Hippocampal formation (tissue), 2 donors: Measurements from ENCODE around the gene SLC5A10.
"Not testable (repeated sequence)": the region's sequence is repeated elsewhere in the genome, so short reads cannot be mapped to it uniquely, and the experiment has no call there.

ENCODE experiments used
- DNase-seq, 2 donors: peaks; one replicate each; lab custom pipeline; 2025; lab: John Stamatoyannopoulos, UW

Gene SLC5A10

GRCh38 chr17:18947866-18948265, 4.1 kb upstream of the SLC5A10 start:
- DNase-seq = no peak

DNA sequence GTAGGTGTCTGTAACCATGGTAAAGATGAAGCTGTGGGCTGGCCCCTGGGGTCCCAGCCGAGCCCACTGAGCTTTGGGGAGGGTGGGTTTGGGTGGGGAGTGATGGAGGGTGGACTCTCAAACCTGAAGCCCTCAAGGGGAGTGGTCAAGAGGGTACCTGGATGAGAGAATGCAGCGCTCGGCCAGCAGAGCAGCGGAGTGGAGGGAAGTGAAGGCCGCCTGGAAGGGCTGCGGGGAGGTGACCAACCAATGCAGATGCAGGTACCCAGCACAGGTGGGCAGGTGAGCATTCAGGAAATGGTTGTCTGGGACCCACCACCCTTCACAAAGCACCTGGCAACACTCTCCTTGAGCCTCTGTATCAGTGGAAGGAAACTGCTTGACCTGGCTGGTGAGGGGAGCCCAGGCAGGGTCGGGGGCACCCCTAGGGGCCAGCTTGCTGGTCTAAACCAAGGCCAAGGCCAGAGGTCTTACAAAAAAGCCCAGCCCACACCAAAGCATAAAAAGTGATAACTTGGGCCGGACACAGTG, 3.4 kb upstream of the SLC5A10 start:
- DNase-seq = no peak

DNA sequence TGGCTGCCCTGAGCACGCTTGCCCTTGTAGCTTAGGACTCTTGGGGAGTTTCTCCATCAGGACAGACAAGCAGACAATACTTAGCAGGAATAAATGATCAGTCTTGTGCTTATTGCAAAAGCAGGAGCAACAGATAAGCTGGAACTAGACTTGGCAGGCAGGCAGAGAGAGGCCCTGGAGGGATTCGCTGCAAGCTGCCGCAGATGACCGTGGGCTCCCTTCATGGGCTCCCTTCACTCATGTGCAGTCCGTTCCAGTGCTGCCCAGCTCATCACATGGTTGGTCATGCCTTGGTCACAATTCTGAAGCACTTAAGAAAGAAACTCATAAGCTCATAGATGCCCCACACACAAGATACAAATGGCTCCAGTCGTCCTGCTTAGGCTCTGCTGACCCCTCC, 2.4 kb upstream of the SLC5A10 start:
- DNase-seq = no peak

DNA sequence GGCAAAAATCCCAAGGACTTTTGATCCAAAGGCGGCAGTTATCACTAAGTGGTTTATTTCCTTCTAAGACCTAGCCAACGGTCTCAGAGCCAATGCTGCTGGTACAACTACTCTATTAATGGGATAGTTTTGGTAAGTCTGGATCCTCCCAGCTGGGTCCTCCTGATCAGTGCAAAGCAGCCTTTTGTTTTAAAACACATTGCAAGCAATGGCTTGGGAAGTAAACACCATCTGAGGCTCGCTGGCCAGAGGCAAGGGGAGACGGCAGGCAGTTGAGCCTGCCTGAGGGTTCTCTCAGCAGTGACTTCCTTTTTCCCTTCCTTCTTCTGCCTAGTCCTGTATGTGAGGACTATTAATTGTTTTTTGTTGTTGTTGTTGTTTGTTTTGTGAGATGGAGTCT, 1.6 kb upstream of the SLC5A10 start:
- DNase-seq = no peak

- no peak for DNase-seq
Observed at GRCh38 chr17:18950944-18951905, 740 bp upstream of the SLC5A10 start.

DNA sequence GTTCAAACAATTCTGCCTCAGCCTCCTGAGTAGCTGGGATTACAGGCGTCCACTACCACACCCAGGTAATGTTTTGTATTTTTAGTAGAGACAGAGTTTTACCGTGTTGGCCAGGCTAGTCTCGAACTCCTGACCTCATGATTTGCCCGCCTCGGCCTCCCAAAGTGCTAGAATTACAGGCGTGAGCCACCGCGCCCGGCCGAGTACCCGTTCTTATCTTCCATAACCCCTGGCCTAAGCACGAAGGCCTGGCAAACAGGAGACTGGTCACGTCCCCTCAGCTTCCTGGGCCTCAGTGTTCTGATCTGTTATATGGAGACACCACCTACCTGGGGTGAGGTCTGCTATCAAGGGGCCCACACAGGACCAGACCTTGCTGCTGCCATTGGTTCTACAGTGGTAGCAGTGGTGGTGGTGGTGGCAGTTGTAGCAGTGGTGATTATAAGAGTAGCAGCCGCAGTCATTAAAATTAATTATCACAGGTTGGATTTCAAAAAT, 1.3 kb downstream of the SLC5A10 start:
- DNase-seq = no peak

DNA sequence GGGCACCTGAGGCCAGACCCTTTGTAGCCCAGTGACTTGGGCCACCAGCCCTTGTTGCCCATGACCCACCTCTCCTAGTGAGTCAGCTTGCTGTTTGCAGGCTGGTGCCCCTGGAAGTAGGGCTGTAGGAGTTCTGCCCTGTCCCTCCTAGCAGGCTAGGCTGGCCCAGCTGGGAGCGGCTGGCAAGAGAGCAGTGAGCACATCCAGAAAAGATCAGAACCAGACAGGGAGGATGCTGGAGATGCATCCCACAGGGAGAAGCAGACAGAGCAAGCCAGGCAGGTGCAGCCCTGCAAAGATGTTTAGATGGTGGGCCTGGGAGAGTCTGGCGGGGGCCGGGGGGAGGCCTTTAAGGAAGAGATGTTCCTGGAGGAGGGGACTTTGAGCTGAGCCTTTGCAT, 2.4 kb downstream of the SLC5A10 start:
- no peak for DNase-seq

GRCh38 chr17:18955009-18955408, 3.0 kb downstream of the SLC5A10 start:
- no peak for DNase-seq

GRCh38 chr17:18956021-18956420, 4.1 kb downstream of the SLC5A10 start:
- not testable (repeated sequence) for DNase-seq

DNA sequence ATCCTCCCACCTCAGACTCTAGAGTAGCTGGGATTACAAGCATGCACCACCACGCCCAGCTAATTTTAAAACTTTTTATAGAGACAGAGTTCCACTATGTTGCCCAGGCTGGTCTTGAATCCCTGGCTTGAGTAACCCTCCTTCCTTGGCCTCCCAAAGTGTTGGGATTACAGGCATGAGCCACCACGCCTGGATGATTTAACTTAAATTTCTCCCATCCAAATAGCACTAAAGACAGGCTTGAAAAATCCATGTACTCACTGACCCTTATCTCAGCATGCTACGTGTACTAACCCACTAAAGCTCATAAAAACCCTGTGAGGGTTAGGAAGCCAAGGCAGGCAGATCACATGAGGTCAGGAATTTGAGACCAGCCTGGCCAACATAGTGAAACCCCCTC, 4.6 kb downstream of the SLC5A10 start:
- no peak for DNase-seq

DNA sequence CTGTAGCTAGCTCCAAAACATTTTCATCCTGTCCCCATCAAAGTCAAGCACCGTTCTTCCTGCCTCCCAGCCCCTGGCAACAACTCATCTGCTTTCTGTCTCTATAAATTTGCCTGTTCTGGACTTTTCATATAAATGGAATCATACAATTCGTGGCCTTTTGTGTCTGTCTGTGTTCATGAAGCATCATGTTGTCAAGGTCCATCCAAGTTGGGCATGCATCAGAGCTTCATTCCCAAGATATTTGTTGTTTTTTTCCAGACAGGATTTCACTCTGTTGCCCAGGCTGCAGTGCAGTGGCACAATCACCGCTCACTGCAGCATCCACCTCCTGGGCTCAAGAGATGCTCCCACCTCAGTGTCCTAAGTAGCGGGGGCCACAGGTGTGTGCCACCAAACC, 5.9 kb downstream of the SLC5A10 start:
- DNase-seq = no peak

- no peak for DNase-seq
Observed at GRCh38 chr17:18958611-18959010, 6.6 kb downstream of the SLC5A10 start.

- DNase-seq = no peak
Observed at GRCh38 chr17:18959071-18959844, 7.3 kb downstream of the SLC5A10 start.

DNA sequence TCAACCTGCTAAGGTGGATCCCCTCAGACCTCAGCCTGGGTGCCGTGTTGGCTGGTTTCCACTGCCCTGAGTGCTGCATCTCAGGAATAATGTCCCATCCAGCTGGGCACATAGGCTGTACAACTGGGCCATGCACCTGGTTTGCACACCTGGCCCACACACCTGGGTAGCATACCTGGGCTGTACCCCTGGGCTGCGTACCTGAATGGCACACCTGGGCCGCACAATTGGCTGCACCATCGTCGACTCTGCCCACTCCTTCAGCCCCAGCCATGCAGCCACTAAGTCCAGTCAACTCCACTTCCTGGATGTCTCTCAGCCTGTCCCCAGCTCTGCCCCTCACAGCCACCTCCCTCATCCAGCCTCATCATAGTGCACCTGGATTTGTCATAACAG, 7.9 kb downstream of the SLC5A10 start:
- no peak for DNase-seq

DNA sequence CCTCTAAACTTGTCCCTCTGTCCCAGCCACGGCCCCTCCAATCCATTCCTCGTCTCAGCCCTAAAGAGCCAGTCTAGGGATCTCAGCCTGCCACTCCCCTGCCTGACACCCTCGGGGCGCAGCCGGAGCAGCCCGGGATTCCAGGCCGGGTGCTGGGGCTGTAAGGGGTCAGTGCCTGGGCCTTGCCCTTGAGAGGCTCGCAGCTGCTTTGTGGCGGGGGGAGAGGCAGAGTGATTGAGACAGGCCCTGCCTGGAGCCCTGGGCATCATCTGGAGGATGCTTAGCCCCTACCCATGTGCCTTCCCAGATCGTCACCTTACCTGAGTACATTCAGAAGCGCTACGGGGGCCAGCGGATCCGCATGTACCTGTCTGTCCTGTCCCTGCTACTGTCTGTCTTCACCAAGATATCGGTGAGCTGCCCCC, 8.3 kb downstream of the SLC5A10 start:
- no peak for DNase-seq

- peak in 1 of 2 donors; percentile 48 for DNase-seq
Observed at GRCh38 chr17:18960803-18961511, 9.0 kb downstream of the SLC5A10 start.

DNA sequence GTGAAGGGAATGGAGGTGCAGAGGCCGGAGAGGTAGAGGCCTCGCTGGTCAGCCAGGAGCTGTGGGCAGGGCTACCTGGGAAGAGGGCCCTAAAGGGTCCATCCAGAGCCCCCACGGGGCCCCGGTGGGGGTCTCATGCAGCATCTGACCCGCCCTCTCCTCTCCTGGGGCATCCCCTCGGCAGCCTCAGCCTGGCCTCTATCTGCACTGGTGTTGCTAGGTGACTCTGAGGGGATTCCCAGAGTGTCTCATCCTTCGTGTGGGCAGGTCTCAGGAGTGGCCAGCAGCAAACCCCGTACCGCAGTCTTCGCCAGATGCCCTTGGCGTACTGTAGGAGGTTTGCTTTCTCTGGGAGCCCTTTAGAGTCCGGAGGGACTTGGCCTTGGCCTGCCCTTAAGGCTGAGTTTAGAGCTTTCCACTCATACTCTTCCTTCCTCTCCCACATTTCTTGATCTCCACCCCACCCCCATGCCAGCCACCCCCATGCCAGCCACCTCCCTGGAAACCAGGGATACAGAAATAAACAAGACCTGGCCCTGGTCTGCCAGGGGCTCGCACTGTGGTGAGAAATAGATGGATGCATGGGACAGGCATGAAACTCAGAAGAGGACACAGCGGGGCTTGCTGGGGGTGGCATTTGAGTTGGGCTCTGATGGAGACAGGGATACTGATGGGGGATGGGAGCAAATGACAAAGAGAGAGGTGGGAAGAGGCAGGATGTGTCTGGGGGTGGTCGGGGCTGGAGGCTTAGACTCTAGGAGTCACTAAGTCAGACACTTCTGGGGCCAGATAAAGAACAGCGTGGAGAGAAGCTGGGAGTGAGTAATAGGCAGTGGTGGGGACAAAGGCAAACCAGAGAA, 9.9 kb downstream of the SLC5A10 start:
- DNase-seq = no peak

DNA sequence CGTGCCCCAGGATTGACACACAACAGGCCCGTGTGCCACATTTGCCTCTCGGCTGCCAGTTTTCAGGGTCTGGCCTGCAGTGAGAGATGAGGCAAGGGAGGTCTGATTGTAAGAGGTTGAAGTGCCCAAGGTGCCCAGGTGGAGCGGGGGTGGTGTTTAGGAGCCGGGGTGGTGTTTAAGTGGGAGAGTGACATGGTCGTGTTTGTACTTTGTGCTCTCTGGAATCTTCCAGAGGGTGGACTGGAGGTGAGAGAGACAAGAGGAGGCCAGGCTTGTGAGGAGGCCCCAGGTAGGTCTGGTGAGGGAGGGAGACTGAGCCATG, 10.5 kb downstream of the SLC5A10 start:
- no peak for DNase-seq

- DNase-seq = no peak
Observed at GRCh38 chr17:18963126-18964017, 11.4 kb downstream of the SLC5A10 start.

- no peak for DNase-seq
Observed at GRCh38 chr17:18964018-18964351, 12.0 kb downstream of the SLC5A10 start.
